ENCODE results near the gene IGDCC3.

The IGDCC3 gene

GRCh38 chr15:65338366-65338765 lies 39.4 kb downstream of the IGDCC3 start:
- TF ChIP-seq, protein P1, sequence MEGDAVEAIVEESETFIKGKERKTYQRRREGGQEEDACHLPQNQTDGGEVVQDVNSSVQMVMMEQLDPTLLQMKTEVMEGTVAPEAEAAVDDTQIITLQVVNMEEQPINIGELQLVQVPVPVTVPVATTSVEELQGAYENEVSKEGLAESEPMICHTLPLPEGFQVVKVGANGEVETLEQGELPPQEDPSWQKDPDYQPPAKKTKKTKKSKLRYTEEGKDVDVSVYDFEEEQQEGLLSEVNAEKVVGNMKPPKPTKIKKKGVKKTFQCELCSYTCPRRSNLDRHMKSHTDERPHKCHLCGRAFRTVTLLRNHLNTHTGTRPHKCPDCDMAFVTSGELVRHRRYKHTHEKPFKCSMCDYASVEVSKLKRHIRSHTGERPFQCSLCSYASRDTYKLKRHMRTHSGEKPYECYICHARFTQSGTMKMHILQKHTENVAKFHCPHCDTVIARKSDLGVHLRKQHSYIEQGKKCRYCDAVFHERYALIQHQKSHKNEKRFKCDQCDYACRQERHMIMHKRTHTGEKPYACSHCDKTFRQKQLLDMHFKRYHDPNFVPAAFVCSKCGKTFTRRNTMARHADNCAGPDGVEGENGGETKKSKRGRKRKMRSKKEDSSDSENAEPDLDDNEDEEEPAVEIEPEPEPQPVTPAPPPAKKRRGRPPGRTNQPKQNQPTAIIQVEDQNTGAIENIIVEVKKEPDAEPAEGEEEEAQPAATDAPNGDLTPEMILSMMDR (IDR thresholded peaks at IDR 0.05; ENCODE audit: insufficient read depth, low read depth, low read length, missing control alignments) = no peak
- DNase-seq (ENCODE audit: low read depth) = no peak
- no peak overlapping the region for H3K4me3 ChIP-seq (ENCODE audit: low read length)

DNA sequence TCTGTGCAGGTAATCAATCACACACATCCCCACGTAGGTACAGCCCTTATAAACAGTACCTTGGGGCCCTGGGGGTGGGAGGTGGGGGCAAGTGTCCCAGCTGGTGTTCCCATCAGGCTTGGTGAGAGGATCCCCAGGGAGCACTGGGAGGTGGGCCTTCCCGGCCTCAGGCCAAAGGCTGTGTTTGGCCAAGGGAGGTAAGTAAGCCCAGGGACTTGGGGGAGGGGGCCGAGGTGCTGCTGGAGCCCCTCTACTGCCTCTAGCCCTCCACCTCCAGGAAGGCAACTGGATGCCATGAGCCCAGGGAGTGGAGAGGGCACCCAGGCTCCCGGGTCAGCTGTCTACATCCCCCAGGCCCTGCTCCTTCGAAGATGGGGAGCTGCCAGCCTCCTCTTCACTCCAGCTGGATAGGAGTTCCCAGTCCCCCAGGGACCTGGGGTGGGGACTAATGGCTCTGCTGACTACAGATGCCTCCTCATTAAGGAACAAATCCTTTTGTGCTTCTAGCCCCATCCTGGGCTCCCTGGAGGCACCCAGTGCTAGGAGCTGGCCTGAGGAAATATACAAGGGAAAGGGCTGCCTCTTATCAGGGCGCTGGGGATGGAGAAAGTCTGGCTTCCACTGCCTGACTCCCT lies 40.2 kb downstream of the IGDCC3 start:
- TF ChIP-seq, protein P1 (IDR thresholded peaks at IDR 0.05; ENCODE audit: insufficient read depth, low read depth, low read length, missing control alignments) = no peak
- DNase-seq (ENCODE audit: low read depth) = no peak
- H3K4me3 ChIP-seq (ENCODE audit: low read length) = no peak overlapping the region

DNA sequence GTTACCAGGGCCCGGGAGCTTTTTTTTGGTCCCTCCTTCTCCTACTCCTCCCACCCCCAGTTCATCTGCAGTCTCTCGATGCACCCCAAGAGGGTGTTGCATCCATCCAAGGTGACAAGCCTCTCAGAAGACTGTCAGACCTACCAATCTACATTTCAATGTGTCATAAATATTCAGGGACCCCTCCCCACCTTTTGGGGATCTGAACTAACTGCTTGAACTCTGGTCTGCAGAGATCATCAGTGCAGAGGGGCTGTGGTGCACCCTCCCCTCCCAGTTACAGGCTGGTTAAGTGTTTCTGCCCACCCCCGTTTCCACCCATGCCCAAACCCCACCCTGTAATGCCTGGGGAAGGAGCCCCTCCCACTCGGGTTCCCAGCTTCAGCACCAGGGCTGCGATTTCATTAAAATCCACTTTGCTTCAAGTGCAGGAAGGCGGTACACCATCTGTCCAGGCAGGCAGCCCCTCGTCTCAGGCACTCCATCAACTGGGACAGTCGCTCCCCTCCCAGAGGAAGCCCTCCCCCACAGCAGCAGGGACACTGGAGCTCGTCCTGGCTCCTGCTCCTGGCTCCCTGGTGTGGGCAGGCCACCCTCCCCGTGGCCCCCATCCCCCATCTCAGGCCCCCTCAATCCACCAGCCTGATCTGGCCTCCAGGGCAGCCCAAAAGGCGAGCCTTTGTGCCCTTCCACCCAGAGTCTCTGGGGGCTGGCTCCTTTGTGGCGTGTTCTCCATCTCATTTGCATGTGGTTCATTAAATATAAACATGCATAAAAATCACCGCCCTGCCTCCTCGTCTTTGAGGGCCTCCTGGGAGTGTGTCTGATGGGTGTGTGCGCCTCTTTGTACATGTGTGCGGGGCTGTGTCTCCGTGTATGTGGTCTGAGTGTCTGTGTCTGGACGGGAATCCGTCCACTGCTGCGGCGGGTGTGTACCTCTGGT lies 41.0 kb downstream of the IGDCC3 start:
- DNase-seq (ENCODE audit: low read depth) = no peak
- TF ChIP-seq, protein P1 (IDR thresholded peaks at IDR 0.05; ENCODE audit: insufficient read depth, low read depth, low read length, missing control alignments) = no peak
- no peak overlapping the region for H3K4me3 ChIP-seq (ENCODE audit: low read length)

DNA sequence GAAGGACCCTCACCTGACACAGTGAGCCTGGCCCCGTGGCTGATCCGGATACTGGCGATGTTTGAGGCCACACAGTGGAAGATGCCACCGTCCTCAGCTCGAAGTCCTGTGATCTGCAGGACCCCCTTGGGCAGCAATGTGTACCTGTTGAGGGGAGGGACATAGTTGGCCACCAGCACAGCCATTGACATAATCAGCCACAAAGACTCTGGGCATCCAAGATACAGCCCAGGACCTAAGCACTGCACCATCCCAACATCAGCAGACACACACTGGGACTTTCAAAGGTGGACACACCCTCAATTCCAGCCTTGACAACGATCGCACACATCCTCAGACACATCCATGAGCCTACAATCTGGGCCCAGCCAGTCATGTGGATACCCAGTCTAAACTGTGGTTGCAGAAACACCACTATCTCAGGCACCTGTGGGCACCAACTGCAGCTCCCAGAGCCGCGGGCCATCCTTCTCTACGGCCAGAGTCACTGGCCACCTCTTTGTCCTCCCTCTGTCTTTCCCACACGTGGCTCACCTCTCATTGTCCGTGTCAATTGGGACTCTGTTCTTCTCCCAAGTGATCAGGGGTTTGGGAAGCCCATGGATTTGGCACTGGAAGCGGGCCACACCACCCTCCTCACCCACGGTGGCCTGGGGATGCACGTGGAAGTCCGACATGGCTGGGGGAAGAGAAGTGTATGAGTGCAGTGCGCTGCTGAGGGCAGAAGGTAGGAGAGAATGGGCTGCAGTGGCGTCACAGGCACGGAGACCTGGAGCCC lies 42.3 kb downstream of the IGDCC3 start:
- H3K4me3 ChIP-seq (ENCODE audit: low read length) = no peak overlapping the region
- TF ChIP-seq, protein P1 (IDR thresholded peaks at IDR 0.05; ENCODE audit: insufficient read depth, low read depth, low read length, missing control alignments) = no peak
- no peak for DNase-seq (ENCODE audit: low read depth)

DNA sequence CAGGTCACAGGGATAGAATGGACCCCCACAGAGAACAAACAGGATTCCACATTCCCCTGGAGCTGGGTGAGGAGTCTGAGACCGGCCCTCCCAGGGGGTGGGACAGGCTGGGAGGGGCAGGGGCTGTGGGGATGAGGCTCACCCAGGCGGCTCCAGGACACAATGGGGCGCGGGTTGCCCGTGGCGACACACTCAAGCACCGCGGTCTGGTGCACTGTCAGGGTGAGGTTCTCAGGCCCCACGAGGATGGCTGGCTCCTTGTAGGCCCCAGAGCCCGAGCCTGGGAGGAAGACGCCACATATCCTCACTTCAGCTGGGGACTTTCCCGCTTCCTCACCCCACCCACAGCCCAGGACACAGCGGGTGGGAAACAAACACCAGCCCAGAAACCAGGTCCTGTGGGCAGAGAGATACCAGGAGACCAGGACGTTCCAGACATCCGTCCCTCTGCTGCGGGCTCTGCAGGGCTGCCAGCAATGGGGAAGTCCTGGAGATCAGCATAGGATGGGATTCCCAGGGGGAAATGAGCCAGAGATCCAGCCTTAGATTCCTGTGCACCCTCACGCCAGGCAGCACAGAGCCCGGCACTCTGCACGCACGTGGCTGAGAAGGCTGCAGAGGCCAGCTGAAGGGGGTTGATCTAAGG lies 43.1 kb downstream of the IGDCC3 start:
- no peak overlapping the region for H3K4me3 ChIP-seq (ENCODE audit: low read length)
- DNase-seq (ENCODE audit: low read depth) = no peak
- TF ChIP-seq, protein P1 (IDR thresholded peaks at IDR 0.05; ENCODE audit: insufficient read depth, low read depth, low read length, missing control alignments) = no peak

- H3K4me3 ChIP-seq (ENCODE audit: low read length) = no peak overlapping the region
- no peak for DNase-seq (ENCODE audit: low read depth)
- TF ChIP-seq, protein P1 (IDR thresholded peaks at IDR 0.05; ENCODE audit: insufficient read depth, low read depth, low read length, missing control alignments) = no peak
Measured at GRCh38 chr15:65333856-65334255, 43.9 kb downstream of the IGDCC3 start.
